KG1 (cell line): ENCODE results near the gene LRP3.
"Not testable (repeated sequence)": the region's sequence is repeated elsewhere in the genome, so short reads cannot be mapped to it uniquely, and the experiment has no call there.

Source experiments
- DNase-seq: peaks from one replicate; lab custom pipeline; 2025; lab: John Stamatoyannopoulos, UW

Gene LRP3, protein sequence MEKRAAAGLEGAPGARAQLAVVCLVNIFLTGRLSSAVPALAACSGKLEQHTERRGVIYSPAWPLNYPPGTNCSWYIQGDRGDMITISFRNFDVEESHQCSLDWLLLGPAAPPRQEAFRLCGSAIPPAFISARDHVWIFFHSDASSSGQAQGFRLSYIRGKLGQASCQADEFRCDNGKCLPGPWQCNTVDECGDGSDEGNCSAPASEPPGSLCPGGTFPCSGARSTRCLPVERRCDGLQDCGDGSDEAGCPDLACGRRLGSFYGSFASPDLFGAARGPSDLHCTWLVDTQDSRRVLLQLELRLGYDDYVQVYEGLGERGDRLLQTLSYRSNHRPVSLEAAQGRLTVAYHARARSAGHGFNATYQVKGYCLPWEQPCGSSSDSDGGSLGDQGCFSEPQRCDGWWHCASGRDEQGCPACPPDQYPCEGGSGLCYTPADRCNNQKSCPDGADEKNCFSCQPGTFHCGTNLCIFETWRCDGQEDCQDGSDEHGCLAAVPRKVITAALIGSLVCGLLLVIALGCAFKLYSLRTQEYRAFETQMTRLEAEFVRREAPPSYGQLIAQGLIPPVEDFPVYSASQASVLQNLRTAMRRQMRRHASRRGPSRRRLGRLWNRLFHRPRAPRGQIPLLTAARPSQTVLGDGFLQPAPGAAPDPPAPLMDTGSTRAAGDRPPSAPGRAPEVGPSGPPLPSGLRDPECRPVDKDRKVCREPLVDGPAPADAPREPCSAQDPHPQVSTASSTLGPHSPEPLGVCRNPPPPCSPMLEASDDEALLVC

DNA sequence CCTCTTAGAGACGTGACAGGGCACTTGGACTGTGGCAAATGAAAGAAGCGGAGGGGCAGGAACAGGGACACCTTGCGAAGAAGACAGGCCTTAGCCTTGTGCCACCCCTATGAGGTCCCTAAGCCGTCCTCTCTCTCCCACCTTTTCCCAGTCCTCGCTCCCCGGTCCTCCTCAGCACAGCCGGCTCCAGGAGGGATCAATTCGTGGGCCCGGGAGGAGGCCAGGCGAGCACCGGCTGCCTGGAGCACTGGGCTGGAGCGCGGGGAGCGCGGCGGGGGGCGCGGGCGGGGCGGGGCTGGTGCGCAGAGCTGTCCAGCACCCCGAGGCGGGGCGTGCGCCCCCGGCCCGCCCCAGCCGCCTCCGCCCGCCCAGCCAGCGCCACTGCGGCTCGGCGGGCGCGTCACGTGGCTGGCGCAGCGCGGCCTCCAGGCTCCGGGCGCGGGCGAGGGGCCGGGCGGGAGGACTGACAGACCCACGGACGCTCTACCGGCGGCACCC, at the start of gene LRP3:
TSS of gene LRP3 (plus strand) at position 466 of the 498 bp plus-strand sequence. CDS start 456 bp downstream, outside the sequence.
- DNase-seq: no peak

DNA sequence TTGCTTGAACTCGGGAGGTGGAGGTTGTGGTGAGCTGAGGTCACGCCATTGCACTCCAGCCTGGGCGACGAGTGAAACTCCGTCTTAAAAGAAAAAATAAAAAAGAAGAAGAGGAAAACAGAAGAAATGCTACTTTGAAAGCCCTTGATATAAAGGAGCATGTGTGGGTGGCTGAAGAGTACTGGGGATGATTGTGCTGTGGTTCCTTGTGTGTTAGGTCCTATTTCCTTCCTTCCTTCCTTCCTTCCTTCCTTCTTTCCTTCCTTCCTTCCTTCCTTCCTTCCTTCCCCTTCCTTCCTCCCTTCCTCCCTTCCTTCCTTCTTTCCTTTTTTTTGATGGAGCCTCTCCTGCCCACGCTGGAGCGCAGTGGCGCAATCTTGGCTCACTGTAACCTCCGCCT, 47.9 kb upstream of the LRP3 start:
- no peak for DNase-seq

GRCh38 chr19:33147538-33147937, 46.6 kb upstream of the LRP3 start:
- no peak for DNase-seq

GRCh38 chr19:33150852-33151518, 43.1 kb upstream of the LRP3 start:
- no peak for DNase-seq

DNA sequence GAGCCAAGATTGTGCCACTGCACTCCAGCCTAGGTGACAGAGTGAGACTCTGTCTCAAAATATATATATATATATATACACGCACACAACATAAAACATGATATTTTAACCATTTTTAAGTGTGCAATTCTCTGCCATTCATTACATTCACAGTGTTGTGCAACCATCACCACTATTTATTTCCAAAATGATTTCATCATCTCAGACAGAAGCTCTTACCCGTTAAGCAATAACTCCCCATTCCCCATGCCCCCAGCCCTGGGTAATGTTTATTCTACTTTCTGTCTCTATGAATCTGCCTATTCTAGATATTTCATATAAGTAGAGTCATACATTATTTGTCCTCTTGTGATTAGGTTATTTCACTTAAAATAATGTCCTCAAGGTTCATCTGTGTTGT, 42.0 kb upstream of the LRP3 start:
- DNase-seq: no peak

DNA sequence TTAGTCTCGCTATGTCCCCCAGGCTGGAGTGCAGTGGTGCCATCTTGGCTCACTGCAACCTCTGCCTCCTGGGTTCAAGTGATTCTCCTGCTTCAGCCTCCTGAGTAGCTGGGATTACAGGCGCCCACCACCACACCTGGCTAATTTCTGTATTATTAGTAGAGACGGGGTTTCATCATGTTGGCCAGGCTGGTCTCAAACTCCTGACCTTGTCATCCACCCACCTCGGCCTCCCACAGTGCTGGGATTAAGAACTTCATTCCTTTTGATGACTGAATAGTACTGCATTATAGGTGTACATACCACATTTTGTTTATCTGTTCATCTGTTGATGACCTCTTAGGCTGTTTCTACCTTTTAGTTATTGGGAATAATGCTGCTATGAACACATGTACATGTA, 41.5 kb upstream of the LRP3 start:
- DNase-seq: not testable (repeated sequence)

- DNase-seq: not testable (repeated sequence)
Observed at GRCh38 chr19:33154313-33154712, 39.8 kb upstream of the LRP3 start.

- no peak for DNase-seq
Observed at GRCh38 chr19:33156334-33156733, 37.8 kb upstream of the LRP3 start.

DNA sequence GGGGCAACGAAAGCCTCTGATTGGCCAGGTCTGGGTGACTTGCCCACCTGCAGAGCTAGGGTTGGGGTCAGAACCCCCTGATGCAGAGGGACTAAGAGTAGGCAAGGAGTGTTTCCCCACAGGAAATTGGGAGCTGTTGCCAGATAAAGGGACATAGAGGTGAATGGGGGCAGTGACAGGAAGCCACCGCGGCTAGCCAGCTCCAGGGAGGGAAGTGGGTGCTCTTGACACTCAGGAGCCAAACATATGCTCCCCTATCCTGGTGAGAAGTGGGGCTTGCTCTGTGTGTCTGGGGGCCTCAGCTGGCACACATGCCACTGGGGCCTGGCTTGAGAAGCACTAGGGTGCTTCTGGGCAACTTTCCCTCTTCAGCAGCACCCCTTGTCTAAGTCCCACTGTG, 36.2 kb upstream of the LRP3 start:
- no peak for DNase-seq

GRCh38 chr19:33158365-33158764, 35.8 kb upstream of the LRP3 start:
- DNase-seq: no peak

GRCh38 chr19:33159149-33159548, 35.0 kb upstream of the LRP3 start:
- DNase-seq: no peak

DNA sequence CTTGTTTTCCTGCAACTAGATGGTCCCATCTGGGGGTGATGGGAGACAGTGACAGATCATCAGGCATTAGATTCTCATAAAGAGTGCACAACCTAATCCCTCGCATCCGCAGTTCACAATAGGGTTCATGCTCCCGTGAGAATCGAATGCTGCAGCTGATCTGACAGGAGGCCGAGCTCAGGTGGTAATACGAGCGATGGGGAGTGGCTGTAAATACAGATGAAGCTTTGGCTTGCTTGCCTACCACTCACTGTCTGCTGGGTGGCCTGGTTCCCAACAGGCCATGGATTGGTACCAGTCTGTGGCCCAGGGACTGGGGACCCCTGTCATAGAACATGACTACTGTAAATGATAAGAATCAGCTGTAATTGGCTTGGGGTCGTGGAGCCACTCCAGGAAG, 34.2 kb upstream of the LRP3 start:
- no peak for DNase-seq

- no peak for DNase-seq
Observed at GRCh38 chr19:33161201-33161600, 32.9 kb upstream of the LRP3 start.

DNA sequence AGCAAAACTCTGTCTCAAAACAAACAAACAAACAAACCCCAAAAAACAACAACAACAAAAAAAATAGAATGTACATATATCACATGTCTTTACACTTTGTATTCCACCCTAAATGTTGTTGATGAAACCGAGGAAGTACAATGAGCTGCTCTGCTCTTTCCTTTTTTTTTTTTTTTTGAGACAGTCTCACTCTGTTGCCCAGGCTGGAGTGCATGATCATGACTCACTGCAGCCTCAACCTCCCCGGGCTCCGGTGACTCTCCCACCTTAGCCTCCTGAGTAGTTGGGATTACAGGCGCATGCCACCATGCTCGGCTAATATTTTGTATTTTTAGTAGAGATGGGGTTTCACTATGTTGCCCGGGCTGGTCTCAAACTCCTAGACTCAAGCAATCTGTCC, 30.6 kb upstream of the LRP3 start:
- DNase-seq: no peak

DNA sequence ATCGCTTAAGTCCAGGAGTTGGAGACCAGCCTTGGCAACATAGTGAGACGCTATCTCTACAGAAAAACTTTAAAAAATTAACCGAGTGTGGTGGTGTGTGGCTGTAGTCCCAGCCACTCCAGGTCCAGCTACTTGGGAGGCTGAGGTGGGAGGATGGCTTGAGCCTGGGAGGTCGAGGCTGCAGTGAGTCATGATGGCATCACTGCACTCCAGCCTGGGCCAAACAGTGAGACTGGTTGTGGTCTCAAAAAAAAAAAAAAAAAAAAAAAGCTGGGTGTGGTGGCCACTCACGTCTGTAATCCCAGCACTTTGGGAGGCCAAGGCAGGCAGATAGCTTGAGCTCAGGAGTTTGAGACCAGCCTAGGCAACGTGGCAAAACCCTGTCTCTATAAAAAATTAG, 28.1 kb upstream of the LRP3 start:
- not testable (repeated sequence) for DNase-seq

- no peak for DNase-seq
Observed at GRCh38 chr19:33167438-33167837, 26.7 kb upstream of the LRP3 start.

DNA sequence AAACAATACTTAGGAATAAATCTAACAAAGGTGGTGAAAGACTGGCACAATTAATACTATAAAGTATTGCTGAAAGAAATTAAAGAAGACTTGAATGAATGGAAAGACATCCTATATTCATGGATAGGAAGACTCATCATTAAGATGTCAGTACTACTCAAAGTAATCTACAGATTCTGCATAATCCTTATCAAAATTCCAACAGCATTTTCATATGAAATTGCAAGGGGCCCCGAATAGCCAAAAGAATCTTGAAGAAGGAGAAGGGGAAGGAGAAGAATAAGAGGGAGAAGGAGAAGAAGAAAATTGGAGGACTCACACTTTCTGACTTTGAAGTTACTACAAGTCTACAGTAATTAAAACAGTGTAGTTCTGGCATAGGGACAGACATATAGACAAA, 25.6 kb upstream of the LRP3 start:
- DNase-seq: no peak

DNA sequence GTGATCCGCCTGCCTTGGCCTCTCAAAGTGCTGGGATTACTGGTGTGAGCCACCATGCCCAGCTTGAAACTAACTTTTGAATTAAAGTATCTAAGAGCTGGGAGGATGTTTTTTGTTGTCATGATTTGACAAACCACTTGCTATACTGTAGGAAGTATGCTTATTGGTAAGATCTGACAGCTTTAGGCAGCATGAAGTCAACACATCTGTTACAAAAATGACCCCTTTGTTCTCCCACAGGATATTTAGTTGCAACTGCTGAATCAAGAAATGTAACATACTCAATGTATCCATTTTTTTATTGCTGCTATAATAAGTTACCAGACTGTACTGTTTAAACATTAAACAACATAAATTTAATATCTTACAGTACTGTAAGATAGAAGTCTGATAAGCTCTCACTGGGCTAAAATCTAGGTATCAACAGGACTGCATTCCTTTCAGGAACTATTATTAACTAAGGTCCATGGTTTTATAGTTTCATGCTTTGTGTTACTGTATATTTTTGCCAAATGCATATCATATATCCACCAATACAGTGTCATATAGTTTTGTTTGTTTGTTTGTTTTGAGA, 22.8 kb upstream of the LRP3 start:
- no peak for DNase-seq

DNA sequence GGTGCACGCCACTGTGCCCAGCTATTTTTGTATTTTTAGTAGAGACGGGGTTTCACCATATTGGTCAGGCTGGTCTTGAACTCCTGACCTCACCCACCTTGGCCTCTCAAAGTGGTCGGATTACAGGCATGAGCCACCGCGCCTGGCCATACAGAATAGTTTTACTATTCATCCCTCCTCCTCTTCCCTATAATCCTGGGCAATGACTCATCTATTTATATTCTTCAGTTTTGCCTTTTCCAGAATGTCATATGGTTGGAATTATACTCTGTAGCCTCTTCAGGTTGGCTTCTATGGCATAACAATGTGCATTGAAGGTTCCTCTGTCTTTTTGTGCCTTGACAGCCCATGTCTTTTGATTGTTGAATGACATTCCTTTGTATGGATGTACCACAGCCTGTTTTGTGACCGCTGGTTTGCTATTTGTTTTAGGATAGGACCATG, 22.2 kb upstream of the LRP3 start:
- DNase-seq: no peak

GRCh38 chr19:33174186-33174585, 19.9 kb upstream of the LRP3 start:
- no peak for DNase-seq

DNA sequence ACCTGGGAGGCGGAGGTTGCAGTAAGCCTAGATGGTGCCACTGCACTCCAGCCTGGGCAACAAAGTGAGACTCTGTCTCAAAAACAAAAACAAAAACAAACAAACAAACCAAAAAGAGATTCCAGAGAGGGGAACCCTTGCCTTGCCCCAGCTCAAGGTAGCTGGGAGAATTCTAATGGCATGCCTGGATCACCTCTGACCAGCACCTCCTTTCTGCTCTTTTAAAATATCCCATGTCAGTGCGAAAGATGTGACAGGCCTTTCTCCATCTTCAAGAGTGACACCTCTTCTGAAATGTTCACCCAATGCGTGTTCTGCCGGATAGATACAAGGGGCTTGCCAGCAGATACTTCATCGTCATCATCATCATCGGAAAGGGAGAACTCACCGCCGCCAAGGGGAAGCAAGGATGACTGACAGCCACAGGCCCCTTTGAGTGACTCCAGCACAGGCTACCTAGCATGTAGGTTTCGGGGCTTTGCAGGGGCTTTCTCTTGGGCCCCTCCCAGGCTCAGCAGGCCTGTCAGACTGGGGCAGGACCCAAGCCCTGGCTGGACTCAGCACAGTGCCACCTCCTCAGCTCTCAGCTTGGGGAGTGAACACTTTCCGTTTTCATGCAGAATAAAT, 18.9 kb upstream of the LRP3 start:
- DNase-seq: no peak
